Glomerular visceral epithelial cell (primary cell): ENCODE measurements around the gene ZACN.

ENCODE experiments used
- DNase-seq: peaks from one replicate; pipeline ENCODE4 v3.0.0-alpha.2; 2016; ENCODE audit errors: extremely low spot score

The ZACN gene

DNA sequence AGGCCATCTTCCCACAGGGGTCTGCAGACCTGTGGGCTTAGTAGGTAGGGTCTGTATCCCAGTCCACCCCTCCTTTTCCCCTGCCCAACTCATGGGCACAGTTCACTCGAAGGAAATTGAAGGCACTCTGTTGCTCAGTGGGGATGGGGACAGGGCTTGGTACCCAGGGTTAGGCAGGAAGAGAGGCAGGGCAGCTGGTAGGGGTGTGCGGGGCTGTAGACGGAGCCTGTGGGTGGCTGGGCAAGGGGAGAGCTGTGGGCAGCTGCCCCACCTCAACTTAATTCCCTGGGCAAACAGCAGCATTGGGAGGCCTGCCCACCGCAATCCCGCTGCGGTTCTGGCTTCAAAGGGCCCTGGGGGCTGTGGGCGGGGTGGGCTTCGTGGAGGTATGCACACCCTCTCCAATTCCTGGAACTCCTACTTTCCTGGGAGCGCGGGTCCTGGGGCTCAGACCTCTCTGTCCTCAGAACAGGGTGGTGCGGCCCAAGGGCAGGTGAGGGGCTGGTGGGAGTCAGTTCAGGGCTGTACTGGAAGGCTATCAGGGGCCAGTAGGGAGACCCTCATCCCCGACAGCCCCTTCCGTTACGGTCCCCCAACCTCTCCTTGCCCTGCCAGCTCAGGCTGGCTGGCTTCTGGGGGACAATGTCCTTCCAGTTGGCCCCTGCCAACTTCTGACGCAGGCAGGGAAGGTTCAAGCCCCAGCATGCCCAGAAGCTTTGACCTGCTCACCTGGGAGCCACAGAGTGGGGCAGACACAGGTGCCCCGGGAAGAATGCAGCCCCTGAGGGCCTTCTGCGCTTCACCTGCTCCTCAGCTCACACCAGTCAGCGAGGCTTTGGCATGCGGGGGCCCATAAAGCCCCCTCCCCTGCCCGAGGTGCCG, 53.0 kb downstream of the ZACN start:
- DNase-seq = no peak
